GM18867 (cell line): ENCODE data around the gene HTD2.

ENCODE experiments used
- ATAC-seq: cut with Tn5 transposase; IDR thresholded peaks from one replicate; pipeline ENCODE4 v1.9.1; 2021; ENCODE audit warnings: mild to moderate bottlenecking, moderate library complexity; ENCODE audit not compliant: unreplicated experiment

HTD2 gene

DNA sequence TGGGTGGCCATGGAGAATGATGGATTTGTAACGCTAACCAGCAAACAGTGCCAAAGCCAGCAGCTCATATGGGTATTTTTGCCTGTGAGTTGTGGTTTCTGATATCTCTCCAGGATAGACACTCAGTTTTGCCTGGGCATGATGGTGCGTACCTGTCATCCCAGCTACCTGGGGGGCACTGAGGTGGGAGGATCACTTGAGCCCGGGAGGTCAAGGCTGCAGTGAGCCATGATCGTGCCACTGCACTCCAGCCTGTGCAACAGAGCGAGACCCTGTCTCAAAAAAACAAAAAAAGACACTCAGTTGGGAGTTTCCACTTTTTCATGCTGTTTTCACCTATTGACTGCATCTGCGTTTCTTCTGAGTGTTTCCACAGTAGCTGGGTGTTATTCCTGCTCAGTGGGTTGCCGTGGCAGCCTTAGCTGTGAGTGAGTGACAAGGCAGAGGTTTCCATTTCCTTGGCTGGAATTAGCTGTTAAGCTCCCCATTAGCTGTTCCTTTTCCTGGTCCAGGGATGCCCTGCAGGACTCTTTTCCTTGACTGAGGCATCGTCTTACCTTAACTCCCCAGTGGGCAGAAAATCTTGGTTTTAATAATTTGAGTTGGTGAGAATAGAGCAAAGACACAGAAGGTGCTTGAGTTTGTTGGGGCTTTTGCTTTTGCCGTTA, 14.5 kb upstream of the HTD2 start:
- no peak for ATAC-seq

- ATAC-seq, result no peak
Measured at GRCh38 chr3:58292866-58293265, 13.5 kb upstream of the HTD2 start.

DNA sequence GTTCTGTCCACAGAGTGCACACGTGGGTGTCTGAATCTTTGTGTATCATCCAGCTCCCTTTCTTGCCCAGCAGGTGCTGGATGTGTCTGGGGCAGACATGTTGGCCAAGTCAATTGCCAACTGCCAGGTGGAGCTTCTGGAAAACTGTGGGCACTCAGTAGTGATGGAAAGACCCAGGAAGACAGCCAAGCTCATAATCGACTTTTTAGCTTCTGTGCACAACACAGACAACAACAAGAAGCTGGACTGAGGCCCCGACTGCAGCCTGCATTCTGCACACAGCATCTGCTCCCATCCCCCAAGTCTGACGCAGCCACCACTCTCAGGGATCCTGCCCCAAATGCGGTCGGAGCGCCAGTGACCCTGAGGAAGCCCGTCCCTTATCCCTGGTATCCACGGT, 12.8 kb upstream of the HTD2 start:
- no peak for ATAC-seq

GRCh38 chr3:58296269-58296668, 10.1 kb upstream of the HTD2 start:
- no peak for ATAC-seq

- ATAC-seq, result no peak
Measured at GRCh38 chr3:58296843-58297242, 9.5 kb upstream of the HTD2 start.

GRCh38 chr3:58298190-58298589, 8.1 kb upstream of the HTD2 start:
- ATAC-seq, result no peak

DNA sequence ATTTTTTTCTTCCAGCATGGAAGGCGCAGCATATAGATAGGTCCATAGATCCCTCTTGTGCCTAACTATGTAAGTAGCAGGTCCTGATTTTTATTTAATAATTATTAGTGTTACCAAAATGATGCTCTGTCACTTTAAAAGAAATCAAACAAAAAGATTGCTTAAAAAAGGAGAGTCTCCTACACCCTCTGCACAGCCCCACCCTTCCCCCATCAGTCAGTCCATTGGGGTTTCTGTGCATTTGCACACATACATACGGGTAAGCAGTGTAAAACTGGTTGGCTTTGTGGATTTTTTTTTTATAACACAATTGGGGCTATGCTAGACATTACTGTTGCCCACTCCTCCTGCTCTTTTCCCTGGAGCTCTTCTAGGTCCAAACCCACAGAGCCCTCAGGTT, 7.2 kb upstream of the HTD2 start:
- no peak for ATAC-seq

GRCh38 chr3:58299839-58300516, 6.3 kb upstream of the HTD2 start:
- ATAC-seq, result no peak

DNA sequence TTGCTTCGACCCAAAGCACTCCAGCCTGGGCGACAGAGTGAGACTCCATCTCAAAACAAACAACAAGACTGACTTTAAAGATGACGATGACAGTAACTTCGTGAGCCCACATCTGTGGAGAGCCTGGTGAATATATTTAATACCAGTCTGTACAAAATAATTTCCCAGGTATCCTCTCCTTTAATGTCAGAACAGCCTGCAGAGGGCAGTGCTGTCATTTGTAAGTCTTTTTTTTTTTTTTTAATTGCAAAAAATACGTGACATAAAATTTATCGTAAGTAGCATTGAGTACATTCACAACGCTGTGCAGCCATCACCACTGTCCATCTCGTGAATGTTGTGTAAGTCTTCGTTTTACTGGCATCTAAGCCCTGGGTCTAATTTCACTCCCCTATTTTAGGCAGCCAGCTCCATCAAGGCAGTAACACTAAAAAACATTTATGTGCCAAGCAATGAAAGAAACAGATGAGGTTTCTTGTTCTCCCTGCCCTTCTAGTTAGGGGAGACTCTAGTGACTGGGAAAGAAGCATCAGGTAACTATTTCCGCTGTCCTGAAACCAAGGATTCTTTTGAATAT, 1.4 kb downstream of the HTD2 start:
- no peak for ATAC-seq

DNA sequence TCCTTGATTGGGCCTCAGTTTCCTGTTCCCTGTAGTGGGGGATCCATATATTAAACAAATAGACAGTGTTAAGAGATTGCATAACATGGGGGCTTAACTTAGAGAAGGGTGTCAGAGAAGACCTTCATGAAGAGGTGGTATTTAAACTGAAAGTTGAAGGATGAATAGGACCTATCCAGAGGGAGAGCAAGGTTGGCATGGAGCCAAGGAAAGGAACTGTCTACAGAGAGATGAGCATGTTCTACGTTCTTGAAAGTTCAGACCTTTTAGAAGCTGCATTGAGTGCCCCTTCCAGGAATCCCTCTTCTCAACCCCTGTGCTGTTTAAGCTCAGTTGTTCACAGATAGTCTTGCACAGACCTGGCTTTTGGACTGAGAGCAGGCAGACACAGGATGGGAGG, 2.4 kb downstream of the HTD2 start:
- no peak for ATAC-seq

DNA sequence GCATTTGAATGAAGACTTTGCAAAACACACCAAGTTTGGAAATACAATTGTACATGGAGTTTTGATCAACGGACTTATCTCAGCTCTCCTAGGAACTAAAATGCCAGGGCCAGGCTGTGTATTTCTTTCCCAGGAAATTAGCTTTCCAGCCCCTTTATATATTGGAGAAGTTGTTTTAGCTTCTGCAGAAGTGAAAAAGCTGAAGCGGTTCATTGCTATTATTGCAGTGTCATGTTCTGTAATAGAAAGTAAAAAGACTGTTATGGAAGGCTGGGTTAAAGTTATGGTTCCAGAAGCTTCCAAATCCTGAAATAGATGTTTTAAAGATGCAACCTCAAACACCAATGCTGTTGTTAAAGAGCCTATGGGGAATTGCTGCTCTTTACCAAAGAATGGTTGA, 11.5 kb downstream of the HTD2 start:
- ATAC-seq, result no peak

- ATAC-seq, result no peak
Measured at GRCh38 chr3:58321791-58322190, 15.5 kb downstream of the HTD2 start.

- ATAC-seq, result no peak
Measured at GRCh38 chr3:58322793-58323192, 16.5 kb downstream of the HTD2 start.

DNA sequence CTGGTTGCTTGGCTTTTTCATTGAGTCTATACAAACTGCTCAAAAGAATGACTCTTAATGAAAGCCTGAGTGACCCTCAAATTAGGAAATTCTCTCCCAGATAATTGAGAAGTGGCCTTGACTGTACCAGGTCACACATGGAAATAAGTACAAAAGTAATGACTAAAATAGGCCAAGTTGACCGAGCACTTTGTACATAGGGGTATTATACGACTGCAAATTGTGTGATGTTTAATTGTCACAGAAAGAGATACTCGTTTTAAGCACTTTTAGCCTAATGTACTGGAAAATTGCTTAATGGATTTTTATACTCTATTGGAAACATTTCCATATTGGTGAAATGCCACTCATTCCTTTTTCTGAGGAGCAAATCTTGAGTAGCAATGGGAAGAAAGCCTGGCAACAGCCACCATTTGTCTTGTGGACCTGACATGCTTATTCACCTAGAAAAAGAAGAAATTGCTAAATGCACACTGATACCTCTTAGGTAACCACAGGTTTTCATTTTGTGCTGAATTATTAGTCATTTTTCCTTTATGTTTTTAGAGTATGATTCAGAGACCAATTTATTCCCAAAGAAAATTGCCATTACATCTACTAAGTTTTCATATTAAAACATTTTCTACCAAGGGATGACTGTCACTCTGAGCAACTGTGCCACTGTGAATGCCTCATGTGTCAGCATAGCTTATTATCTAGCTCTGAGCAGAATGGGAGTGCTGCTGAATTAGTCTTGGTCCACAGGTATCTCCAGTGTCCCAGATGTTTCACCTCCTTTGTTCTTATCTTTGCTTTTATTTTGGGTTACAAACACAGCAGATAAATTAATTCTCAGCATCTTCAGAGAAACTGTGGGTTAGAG, 17.4 kb downstream of the HTD2 start:
- no peak for ATAC-seq

DNA sequence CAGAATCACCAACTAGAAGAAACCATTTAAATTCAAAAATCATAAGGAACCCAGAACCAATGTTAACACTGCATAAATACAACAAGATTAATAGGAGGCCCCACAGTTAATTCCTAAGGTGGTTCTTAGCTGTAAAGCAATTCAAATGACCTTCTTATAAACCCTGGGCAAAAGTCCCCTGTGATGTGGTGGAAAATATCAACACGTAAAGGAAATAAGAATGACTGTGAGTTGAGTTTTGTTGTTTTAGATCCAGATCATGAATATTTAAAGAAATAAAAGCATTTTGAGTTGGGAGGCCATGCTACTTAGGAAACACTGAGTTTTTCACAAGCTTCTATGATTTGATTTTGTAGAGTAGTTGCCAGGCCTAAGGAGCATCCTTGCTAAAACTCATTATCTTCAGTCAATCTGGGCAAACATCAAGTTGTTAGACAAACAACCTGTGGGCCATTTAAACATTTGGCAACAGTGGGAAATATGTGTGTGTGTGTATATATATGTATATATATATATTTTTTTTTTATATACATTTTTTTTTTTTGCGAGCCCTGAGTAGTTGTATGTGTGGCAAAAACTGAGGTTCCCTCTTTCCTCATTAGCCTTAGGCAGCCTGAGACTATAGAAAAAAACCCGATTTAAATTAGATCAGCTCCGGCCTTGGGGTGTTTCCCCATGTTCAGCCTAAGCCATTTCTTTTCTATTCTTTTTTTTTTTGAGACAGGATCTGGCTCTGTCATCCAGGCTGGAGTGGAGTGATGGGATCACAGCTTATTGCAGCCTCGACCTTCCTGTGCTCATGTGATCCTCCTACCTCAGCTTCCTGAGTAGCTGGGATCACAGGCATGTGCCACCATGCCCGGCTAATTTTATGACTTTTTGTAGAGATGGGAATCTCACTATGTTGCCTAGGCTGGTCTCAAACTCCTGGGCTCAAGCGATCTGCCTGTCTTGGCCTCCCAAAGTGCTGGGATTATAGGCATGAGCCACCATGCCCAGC, 18.4 kb downstream of the HTD2 start:
- no peak for ATAC-seq

- ATAC-seq, result no peak
Measured at GRCh38 chr3:58325525-58325992, 19.2 kb downstream of the HTD2 start.

- ATAC-seq, result no peak
Measured at GRCh38 chr3:58326267-58326900, 20.1 kb downstream of the HTD2 start.

GRCh38 chr3:58329150-58329921, 23.0 kb downstream of the HTD2 start:
- ATAC-seq, result no peak

- ATAC-seq, result no peak
Measured at GRCh38 chr3:58329922-58330413, 23.6 kb downstream of the HTD2 start.
